ENCODE measurements around the gene GMPPA. TPM values are rescaled to one million over a fixed set of nuclear protein-coding genes. Genes with fewer than 3 reads are reported as not detected.

GMPPA gene
- 67.1 and 102 TPM in 2 replicates for total RNA-seq (ENCODE audit: low replicate concordance)

DNA sequence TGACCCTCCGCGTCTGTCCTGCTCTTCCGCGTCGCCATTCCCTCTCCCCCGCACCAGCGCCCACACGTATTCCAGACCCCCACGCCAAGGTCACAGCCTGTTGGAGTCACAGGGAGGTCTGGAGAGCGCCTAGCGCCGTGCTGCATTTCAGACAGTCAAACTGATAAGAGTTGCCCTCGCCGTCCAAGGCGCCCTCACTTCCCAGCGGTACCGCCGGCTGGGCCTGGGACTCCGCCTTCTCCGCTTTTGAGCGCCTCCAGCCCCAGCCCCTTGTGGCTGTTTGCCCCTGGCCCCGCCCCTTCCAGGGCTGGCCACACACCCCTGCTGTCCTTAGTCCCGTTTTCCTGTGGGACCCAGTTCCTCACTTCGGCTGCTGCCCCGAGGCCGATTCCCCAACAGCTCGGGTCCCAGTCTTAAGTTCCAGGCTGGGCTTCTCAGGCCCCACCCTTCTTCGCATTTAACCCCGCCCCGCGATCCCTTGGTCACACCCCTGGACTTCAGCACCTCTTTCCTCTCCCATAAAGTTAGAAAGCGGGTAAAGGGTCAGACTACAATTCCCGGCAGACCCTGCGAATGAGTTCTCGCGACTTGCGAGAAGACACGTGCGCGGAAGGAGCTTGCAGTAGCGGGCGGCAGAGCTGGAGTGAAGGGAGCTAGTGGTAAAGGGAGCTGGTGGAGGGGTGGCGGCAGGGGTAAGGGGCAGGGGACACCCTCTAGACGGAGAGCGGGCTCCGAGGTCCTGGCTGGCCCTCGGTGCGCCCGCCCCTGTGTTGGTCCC is at the start of gene GMPPA:
TSS of gene GMPPA (plus strand) at position 612 of the 778 bp plus-strand sequence. CDS start 1,085 bp downstream, outside the sequence.

DNA sequence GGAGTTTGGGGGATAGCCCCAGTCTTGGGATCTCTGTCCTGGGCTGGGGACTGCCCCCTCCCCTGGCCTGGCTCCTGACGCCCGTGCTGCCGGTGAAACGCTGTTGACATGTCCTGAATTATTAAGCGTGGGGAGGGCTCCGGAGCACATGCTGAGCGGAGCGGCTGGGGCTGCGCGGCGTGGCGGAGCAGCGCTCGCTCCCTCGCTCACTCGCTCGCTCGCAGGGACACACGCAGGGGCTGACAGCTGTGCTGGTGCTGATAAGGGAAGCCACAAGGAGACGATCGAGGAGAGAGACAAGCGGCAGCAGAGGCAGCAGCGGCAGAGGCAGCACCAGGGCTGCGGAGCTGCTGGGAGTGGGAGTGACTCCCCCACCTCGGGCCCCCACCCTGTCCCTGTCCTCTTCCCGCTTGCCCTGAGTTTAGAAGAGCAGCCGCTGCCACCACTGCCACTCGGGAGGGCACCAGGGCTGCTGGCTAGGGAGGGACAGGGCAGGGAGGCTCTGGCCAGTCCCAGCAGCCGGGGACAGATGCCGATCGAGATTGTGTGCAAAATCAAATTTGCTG is 15.6 kb downstream of the GMPPA start, which contains the start of gene ASIC4:
TSS of gene ASIC4 (plus strand) at position 287 of the 566 bp plus-strand sequence. CDS start at position 530, 243 bp downstream.

DNA sequence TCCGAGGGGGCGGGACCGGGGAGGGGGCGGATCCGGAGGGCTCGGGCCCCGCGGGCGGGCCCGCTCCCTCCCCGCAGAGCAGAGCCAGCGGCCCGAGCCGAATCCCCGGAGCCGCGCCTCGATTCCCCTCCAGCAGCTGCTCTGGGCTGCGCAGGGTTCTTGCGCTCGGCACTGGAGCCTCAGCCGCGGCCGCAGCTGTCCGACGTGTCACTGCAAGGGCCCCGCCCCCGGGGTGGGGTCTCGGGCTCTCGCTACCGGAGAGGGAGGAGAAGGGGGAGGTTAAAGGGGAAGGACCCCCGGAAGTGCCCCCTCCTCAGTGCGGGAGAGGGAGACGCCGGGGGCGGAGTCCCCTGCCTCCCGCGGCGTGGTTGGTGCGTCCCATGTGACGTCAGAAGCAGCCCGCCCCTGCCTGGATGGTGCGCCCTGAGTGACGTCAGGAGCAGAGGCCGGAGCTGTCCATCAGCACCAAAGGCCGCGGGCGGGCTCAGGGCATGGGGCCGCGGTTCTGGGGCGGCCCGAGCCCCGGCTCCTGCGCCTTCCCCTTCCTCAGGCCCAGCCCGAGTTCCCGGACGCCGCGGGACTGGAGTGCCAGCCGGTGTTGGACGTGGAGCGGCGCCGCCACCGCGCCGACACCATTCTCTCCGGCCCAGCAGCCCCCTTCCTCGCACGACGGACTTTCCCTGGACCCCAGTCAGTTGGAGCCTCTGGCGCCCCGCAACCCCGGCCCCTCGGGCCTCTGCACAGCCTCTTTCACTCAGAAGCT is 45.1 kb downstream of the GMPPA start, which contains the start of the genes CHPF and TMEM198:
TSS of gene CHPF (minus strand) at position 214 of the 763 bp plus-strand sequence. CDS start 271 bp downstream, outside the sequence.
TSS of gene TMEM198 (plus strand) at position 433 of the 763 bp plus-strand sequence. CDS start 700 bp downstream, outside the sequence.

Other genes starting within 250 kb of the GMPPA start
- not detected in 2 replicates for gene TUBA4B, start 245.6 kb upstream of the GMPPA start, total RNA-seq (ENCODE audit: low replicate concordance)
- 9.1 and 9.8 TPM in 2 replicates for gene TUBA4A, start 245.0 kb upstream of the GMPPA start, total RNA-seq (ENCODE audit: low replicate concordance)
- gene DNAJB2, start 219.5 kb upstream of the GMPPA start, total RNA-seq (ENCODE audit: low replicate concordance), result 39.9 and 125 TPM in 2 replicates
- under 0.01 and 9.0 TPM in 2 replicates for gene PTPRN, start 189.5 kb upstream of the GMPPA start, total RNA-seq (ENCODE audit: low replicate concordance)
- not detected in 2 replicates for gene RESP18, start 166.1 kb upstream of the GMPPA start, total RNA-seq (ENCODE audit: low replicate concordance)
- 54.2 and 75.5 TPM in 2 replicates for gene DNPEP, start 111.0 kb upstream of the GMPPA start, total RNA-seq (ENCODE audit: low replicate concordance)
- 0.15 and 11.8 TPM in 2 replicates for gene DES, start 80.5 kb upstream of the GMPPA start, total RNA-seq (ENCODE audit: low replicate concordance)
- 9.1 and 9.4 TPM in 2 replicates for gene SPEG, start 64.0 kb upstream of the GMPPA start, total RNA-seq (ENCODE audit: low replicate concordance)
- gene ASIC4, start 15.6 kb downstream of the GMPPA start, total RNA-seq (ENCODE audit: low replicate concordance), result under 0.01 and 0.70 TPM in 2 replicates
- 48.0 and 109 TPM in 2 replicates for gene CHPF, start 44.9 kb downstream of the GMPPA start, total RNA-seq (ENCODE audit: low replicate concordance)
- 0.59 and 1.3 TPM in 2 replicates for gene TMEM198, start 45.1 kb downstream of the GMPPA start, total RNA-seq (ENCODE audit: low replicate concordance)
- 45.7 and 84.6 TPM in 2 replicates for gene OBSL1, start 72.6 kb downstream of the GMPPA start, total RNA-seq (ENCODE audit: low replicate concordance)
- under 0.01 and 0.38 TPM in 2 replicates for gene INHA, start 73.4 kb downstream of the GMPPA start, total RNA-seq (ENCODE audit: low replicate concordance)
- 10.0 and 15.2 TPM in 2 replicates for gene STK11IP, start 99.0 kb downstream of the GMPPA start, total RNA-seq (ENCODE audit: low replicate concordance)
- 1.7 and 2.1 TPM in 2 replicates for gene SLC4A3, start 128.7 kb downstream of the GMPPA start, total RNA-seq (ENCODE audit: low replicate concordance)

Data from smooth muscle cell of the coronary artery (primary cell).